ENCODE results near the gene LYZL1.

Gene LYZL1

GRCh38 chr10:29321656-29322055 is 32.8 kb downstream of the LYZL1 start:
- TF ChIP-seq EZH2 (IDR thresholded peaks at IDR 0.05) (no peak), POLR2AphosphoS5 (IDR thresholded peaks at IDR 0.05; ENCODE audit: borderline replicate concordance, low read depth, low read length) (no peak), FOXP2 (optimal IDR thresholded peaks at IDR 0.05; ENCODE audit: control extremely low read depth, extremely low read length, insufficient read depth) (no peak)
- H3K4me3 ChIP-seq = no peak overlapping the region
- no peak overlapping the region for H3K9ac ChIP-seq (ENCODE audit: insufficient read length)
- no peak overlapping the region for H3K27ac ChIP-seq
- no peaks in the 10 kb centered on the region for H3K36me3 ChIP-seq (ENCODE audit: insufficient read depth, low read length)
- no peaks in the 10 kb centered on the region for H3K9me3 ChIP-seq (ENCODE audit: low read depth, low read length)
- DNase-seq (ENCODE audit: low read depth, low spot score) = no peak

GRCh38 chr10:29322918-29323317 is 34.0 kb downstream of the LYZL1 start:
- H3K9ac ChIP-seq (ENCODE audit: insufficient read length) = no peak overlapping the region
- H3K36me3 ChIP-seq (ENCODE audit: insufficient read depth, low read length) = no peaks in the 10 kb centered on the region
- no peak for TF ChIP-seq FOXP2 (optimal IDR thresholded peaks at IDR 0.05; ENCODE audit: control extremely low read depth, extremely low read length, insufficient read depth)
- no peak for TF ChIP-seq POLR2AphosphoS5 (IDR thresholded peaks at IDR 0.05; ENCODE audit: borderline replicate concordance, low read depth, low read length)
- no peak for TF ChIP-seq EZH2 (IDR thresholded peaks at IDR 0.05)
- no peak for DNase-seq (ENCODE audit: low read depth, low spot score)
- H3K9me3 ChIP-seq (ENCODE audit: low read depth, low read length) = no peaks in the 10 kb centered on the region
- no peak overlapping the region for H3K4me3 ChIP-seq
- no peak overlapping the region for H3K27ac ChIP-seq

GRCh38 chr10:29323367-29323766 is 34.5 kb downstream of the LYZL1 start:
- Histone ChIP-seq H3K36me3 (ENCODE audit: insufficient read depth, low read length) (no peaks in the 10 kb centered on the region), H3K9me3 (ENCODE audit: low read depth, low read length) (no peaks in the 10 kb centered on the region), H3K27ac (no peak overlapping the region), H3K4me3 (no peak overlapping the region), H3K9ac (ENCODE audit: insufficient read length) (no peak overlapping the region)
- no peak for DNase-seq (ENCODE audit: low read depth, low spot score)
- TF ChIP-seq POLR2AphosphoS5 (IDR thresholded peaks at IDR 0.05; ENCODE audit: borderline replicate concordance, low read depth, low read length) (no peak), FOXP2 (optimal IDR thresholded peaks at IDR 0.05; ENCODE audit: control extremely low read depth, extremely low read length, insufficient read depth) (no peak), EZH2 (IDR thresholded peaks at IDR 0.05) (no peak)

DNA sequence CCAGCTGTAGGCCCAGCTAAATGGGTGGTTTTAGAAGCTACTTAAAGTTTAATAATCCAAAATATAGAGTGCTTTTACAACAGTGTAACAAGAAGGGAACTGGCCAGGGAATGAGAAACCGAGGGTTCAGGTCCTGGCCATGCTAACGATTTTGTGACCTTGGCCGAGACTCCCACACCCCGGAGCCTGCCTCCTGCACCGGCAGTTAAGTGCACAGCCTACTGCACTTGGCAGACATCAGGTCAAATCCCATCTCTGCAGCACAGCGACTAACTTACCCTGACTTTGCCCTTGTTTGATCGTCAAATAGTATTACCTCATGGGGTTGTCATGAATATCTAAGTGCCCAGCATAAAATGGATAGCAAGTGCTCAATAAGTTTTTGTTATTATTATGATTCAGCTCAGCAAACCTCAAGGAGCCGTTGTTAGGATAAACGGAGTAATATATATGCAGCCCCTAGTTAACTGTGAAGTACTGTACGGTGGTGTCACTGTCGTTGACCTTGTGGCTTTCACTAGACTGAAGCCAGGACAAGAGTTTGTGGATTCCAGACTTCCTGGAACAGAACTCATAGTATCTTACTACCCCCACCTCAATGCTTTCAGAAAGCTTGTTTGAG is 35.5 kb downstream of the LYZL1 start:
- Histone ChIP-seq H3K9ac (ENCODE audit: insufficient read length) (no peak overlapping the region), H3K27ac (no peak overlapping the region), H3K36me3 (ENCODE audit: insufficient read depth, low read length) (no peaks in the 10 kb centered on the region), H3K9me3 (ENCODE audit: low read depth, low read length) (no peaks in the 10 kb centered on the region), H3K4me3 (no peak overlapping the region)
- TF ChIP-seq FOXP2 (optimal IDR thresholded peaks at IDR 0.05; ENCODE audit: control extremely low read depth, extremely low read length, insufficient read depth) (no peak), POLR2AphosphoS5 (IDR thresholded peaks at IDR 0.05; ENCODE audit: borderline replicate concordance, low read depth, low read length) (no peak), EZH2 (IDR thresholded peaks at IDR 0.05) (no peak)
- no peak for DNase-seq (ENCODE audit: low read depth, low spot score)

- H3K36me3 ChIP-seq (ENCODE audit: insufficient read depth, low read length) = no peaks in the 10 kb centered on the region
- no peak overlapping the region for H3K4me3 ChIP-seq
- no peak for DNase-seq (ENCODE audit: low read depth, low spot score)
- H3K9me3 ChIP-seq (ENCODE audit: low read depth, low read length) = no peaks in the 10 kb centered on the region
- TF ChIP-seq EZH2 (IDR thresholded peaks at IDR 0.05) = no peak
- no peak for TF ChIP-seq FOXP2 (optimal IDR thresholded peaks at IDR 0.05; ENCODE audit: control extremely low read depth, extremely low read length, insufficient read depth)
- no peak for TF ChIP-seq POLR2AphosphoS5 (IDR thresholded peaks at IDR 0.05; ENCODE audit: borderline replicate concordance, low read depth, low read length)
- no peak overlapping the region for H3K27ac ChIP-seq
- no peak overlapping the region for H3K9ac ChIP-seq (ENCODE audit: insufficient read length)
These were observed 37.4 kb downstream of the LYZL1 start for GRCh38 chr10:29326299-29326698.

- H3K27ac ChIP-seq = no peak overlapping the region
- TF ChIP-seq EZH2 (IDR thresholded peaks at IDR 0.05) = no peak
- no peak for TF ChIP-seq FOXP2 (optimal IDR thresholded peaks at IDR 0.05; ENCODE audit: control extremely low read depth, extremely low read length, insufficient read depth)
- no peak for TF ChIP-seq POLR2AphosphoS5 (IDR thresholded peaks at IDR 0.05; ENCODE audit: borderline replicate concordance, low read depth, low read length)
- H3K36me3 ChIP-seq (ENCODE audit: insufficient read depth, low read length) = no peaks in the 10 kb centered on the region
- DNase-seq (ENCODE audit: low read depth, low spot score) = no peak
- H3K9me3 ChIP-seq (ENCODE audit: low read depth, low read length) = no peaks in the 10 kb centered on the region
- H3K9ac ChIP-seq (ENCODE audit: insufficient read length) = no peak overlapping the region
- H3K4me3 ChIP-seq = no peak overlapping the region
These were observed 38.2 kb downstream of the LYZL1 start for GRCh38 chr10:29326886-29327745.

GRCh38 chr10:29327746-29328102 is 38.9 kb downstream of the LYZL1 start:
- Histone ChIP-seq H3K27ac (no peak overlapping the region), H3K9me3 (ENCODE audit: low read depth, low read length) (no peaks in the 10 kb centered on the region), H3K36me3 (ENCODE audit: insufficient read depth, low read length) (no peaks in the 10 kb centered on the region), H3K4me3 (no peak overlapping the region), H3K9ac (ENCODE audit: insufficient read length) (no peak overlapping the region)
- no peak for TF ChIP-seq FOXP2 (optimal IDR thresholded peaks at IDR 0.05; ENCODE audit: control extremely low read depth, extremely low read length, insufficient read depth)
- TF ChIP-seq POLR2AphosphoS5 (IDR thresholded peaks at IDR 0.05; ENCODE audit: borderline replicate concordance, low read depth, low read length) = no peak
- no peak for TF ChIP-seq EZH2 (IDR thresholded peaks at IDR 0.05)
- no peak for DNase-seq (ENCODE audit: low read depth, low spot score)

GRCh38 chr10:29328983-29329382 is 40.1 kb downstream of the LYZL1 start:
- Histone ChIP-seq H3K4me3 (no peak overlapping the region), H3K36me3 (ENCODE audit: insufficient read depth, low read length) (no peaks in the 10 kb centered on the region), H3K9me3 (ENCODE audit: low read depth, low read length) (no peaks in the 10 kb centered on the region), H3K27ac (no peak overlapping the region), H3K9ac (ENCODE audit: insufficient read length) (no peak overlapping the region)
- no peak for TF ChIP-seq POLR2AphosphoS5 (IDR thresholded peaks at IDR 0.05; ENCODE audit: borderline replicate concordance, low read depth, low read length)
- no peak for TF ChIP-seq FOXP2 (optimal IDR thresholded peaks at IDR 0.05; ENCODE audit: control extremely low read depth, extremely low read length, insufficient read depth)
- no peak for TF ChIP-seq EZH2 (IDR thresholded peaks at IDR 0.05)
- DNase-seq (ENCODE audit: low read depth, low spot score) = no peak

Measured in SK-N-MC (cell line).